ENCODE data around the gene CDK1.
"Not testable (repeated sequence)": the region's sequence is repeated elsewhere in the genome, so short reads cannot be mapped to it uniquely, and the experiment has no call there.

DNA sequence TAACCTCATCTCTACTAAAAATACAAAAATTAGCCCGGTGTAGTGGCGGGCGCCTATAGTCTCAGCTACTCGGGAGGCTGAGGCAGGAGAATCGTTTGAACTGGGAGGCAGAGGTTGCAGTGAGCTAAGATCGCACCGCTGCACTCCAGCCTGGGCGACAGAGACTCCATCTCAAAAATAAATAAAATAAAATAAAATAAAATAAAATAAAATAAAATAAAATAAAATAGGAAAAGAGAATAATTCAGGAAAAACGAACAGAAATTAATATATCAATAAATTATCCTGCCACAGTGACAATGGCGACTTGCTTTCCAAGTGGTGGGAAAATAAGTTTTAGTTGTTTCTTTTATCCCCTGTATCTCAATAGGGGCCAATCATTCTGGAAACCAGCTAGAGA, 62.9 kb downstream of the CDK1 start:
- TF ChIP-seq, protein P1, sequence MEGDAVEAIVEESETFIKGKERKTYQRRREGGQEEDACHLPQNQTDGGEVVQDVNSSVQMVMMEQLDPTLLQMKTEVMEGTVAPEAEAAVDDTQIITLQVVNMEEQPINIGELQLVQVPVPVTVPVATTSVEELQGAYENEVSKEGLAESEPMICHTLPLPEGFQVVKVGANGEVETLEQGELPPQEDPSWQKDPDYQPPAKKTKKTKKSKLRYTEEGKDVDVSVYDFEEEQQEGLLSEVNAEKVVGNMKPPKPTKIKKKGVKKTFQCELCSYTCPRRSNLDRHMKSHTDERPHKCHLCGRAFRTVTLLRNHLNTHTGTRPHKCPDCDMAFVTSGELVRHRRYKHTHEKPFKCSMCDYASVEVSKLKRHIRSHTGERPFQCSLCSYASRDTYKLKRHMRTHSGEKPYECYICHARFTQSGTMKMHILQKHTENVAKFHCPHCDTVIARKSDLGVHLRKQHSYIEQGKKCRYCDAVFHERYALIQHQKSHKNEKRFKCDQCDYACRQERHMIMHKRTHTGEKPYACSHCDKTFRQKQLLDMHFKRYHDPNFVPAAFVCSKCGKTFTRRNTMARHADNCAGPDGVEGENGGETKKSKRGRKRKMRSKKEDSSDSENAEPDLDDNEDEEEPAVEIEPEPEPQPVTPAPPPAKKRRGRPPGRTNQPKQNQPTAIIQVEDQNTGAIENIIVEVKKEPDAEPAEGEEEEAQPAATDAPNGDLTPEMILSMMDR (IDR thresholded peaks at IDR 0.05) = not testable (repeated sequence)
- TF ChIP-seq ZNF396 (CRISPR knock-in tag; IDR thresholded peaks at IDR 0.05; ENCODE audit: borderline replicate concordance); GTF2I (CRISPR knock-in tag; conservative IDR thresholded peaks at IDR 0.05); IRF2 (CRISPR knock-in tag; IDR thresholded peaks at IDR 0.05; ENCODE audit: borderline replicate concordance, low read depth): not testable (repeated sequence)
- TF ChIP-seq, protein P2, sequence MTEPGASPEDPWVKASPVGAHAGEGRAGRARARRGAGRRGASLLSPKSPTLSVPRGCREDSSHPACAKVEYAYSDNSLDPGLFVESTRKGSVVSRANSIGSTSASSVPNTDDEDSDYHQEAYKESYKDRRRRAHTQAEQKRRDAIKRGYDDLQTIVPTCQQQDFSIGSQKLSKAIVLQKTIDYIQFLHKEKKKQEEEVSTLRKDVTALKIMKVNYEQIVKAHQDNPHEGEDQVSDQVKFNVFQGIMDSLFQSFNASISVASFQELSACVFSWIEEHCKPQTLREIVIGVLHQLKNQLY (CRISPR knock-in tag; IDR thresholded peaks at IDR 0.05) = not testable (repeated sequence)
- TF ChIP-seq, protein P3, sequence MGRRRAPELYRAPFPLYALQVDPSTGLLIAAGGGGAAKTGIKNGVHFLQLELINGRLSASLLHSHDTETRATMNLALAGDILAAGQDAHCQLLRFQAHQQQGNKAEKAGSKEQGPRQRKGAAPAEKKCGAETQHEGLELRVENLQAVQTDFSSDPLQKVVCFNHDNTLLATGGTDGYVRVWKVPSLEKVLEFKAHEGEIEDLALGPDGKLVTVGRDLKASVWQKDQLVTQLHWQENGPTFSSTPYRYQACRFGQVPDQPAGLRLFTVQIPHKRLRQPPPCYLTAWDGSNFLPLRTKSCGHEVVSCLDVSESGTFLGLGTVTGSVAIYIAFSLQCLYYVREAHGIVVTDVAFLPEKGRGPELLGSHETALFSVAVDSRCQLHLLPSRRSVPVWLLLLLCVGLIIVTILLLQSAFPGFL (CRISPR knock-in tag; IDR thresholded peaks at IDR 0.05; ENCODE audit: borderline replicate concordance) = not testable (repeated sequence)
- TF ChIP-seq, protein P4, sequence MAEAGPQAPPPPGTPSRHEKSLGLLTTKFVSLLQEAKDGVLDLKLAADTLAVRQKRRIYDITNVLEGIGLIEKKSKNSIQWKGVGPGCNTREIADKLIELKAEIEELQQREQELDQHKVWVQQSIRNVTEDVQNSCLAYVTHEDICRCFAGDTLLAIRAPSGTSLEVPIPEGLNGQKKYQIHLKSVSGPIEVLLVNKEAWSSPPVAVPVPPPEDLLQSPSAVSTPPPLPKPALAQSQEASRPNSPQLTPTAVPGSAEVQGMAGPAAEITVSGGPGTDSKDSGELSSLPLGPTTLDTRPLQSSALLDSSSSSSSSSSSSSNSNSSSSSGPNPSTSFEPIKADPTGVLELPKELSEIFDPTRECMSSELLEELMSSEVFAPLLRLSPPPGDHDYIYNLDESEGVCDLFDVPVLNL (CRISPR knock-in tag; IDR thresholded peaks at IDR 0.05; ENCODE audit: borderline replicate concordance, low read depth) = not testable (repeated sequence)
- TF ChIP-seq, protein P5, sequence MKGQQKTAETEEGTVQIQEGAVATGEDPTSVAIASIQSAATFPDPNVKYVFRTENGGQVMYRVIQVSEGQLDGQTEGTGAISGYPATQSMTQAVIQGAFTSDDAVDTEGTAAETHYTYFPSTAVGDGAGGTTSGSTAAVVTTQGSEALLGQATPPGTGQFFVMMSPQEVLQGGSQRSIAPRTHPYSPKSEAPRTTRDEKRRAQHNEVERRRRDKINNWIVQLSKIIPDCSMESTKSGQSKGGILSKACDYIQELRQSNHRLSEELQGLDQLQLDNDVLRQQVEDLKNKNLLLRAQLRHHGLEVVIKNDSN (CRISPR knock-in tag; IDR thresholded peaks at IDR 0.05) = not testable (repeated sequence)
- TF ChIP-seq, protein P6, sequence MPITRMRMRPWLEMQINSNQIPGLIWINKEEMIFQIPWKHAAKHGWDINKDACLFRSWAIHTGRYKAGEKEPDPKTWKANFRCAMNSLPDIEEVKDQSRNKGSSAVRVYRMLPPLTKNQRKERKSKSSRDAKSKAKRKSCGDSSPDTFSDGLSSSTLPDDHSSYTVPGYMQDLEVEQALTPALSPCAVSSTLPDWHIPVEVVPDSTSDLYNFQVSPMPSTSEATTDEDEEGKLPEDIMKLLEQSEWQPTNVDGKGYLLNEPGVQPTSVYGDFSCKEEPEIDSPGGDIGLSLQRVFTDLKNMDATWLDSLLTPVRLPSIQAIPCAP (CRISPR knock-in tag; IDR thresholded peaks at IDR 0.05) = not testable (repeated sequence)
- TF ChIP-seq, protein P7, sequence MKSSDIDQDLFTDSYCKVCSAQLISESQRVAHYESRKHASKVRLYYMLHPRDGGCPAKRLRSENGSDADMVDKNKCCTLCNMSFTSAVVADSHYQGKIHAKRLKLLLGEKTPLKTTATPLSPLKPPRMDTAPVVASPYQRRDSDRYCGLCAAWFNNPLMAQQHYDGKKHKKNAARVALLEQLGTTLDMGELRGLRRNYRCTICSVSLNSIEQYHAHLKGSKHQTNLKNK (CRISPR knock-in tag; IDR thresholded peaks at IDR 0.05) = not testable (repeated sequence)
- TF ChIP-seq, protein P8, sequence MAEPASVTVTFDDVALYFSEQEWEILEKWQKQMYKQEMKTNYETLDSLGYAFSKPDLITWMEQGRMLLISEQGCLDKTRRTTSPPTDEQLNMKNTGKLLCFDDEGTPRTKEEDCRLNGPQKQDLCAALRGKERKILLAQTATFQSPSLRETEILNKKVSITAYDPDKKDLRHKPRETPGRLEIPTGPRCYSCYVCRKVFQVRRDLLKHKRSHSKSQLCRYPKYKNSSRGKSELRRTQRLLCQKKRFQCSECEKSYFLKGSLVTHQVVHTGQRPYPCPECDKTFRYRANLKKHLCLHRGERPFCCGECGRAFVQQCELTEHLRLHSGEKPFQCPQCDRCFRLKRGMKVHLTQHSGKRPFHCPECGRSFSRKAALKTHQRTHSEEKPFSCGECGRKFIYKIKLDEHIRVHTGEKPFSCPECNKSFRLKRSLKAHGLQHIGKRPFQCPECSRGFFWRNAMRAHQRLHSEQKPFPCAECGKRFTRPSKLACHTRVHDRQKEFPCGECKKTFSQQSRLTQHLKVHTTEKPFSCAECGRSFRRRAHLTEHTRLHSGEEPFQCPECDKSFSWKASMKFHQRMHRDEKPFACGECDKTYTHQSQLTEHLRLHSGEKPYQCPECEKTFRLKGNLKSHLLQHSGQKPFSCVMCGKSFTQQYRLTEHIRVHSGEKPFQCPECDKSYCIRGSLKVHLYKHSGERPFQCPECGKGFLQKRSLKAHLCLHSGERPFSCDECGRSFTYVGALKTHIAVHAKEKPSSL (CRISPR knock-in tag; conservative IDR thresholded peaks at IDR 0.05) = not testable (repeated sequence)

All from WTC11 (cell line).